Testis (tissue), 2 donors: ENCODE results near the gene SOSTDC1.

Experiments
- CTCF ChIP-seq, 3 experiments: fragments of 450-650 bp in 2 of 3; fragments of 200-600 bp in 1 of 3; sonication (generic) in 1 of 3; IDR thresholded peaks; one replicate each; pipeline ENCODE4 v1.5.1; 2016 to 2019; ENCODE audit warnings: antibody characterized with exemption in 3 of 3, mild to moderate bottlenecking in 2 of 3, moderate library complexity in 1 of 3
- POLR2A ChIP-seq: fragments of 450-650 bp; IDR thresholded peaks from one replicate; pipeline ENCODE4 v1.6.1; 2017; ENCODE audit warnings: antibody characterized with exemption, mild to moderate bottlenecking, moderate library complexity

GRCh38 chr7:16422103-16422435 is 43.5 kb downstream of the SOSTDC1 start:
- TF ChIP-seq POLR2A (no peak), CTCF (IDR thresholded peaks at IDR 0.05) (no peak)
